GM23338 (cell line): ENCODE results near the gene JOSD2. TPM values are rescaled to one million over a fixed set of nuclear protein-coding genes. Genes with fewer than 3 reads are reported as not detected.
A peak's percentile ranks its signal among the peaks of the same experiment; 100 is the strongest.

ENCODE experiments used
- ATAC-seq: fragments of 200-7000 bp; cut with Tn5 transposase; 3 replicates; pipeline ENCODE4 v1.9.1; 2020
- DNase-seq: peaks from one replicate; pipeline ENCODE4 v3.0.0-alpha.2; 2015; ENCODE audit warnings: low spot score
- H2AFZ ChIP-seq: fragments of 200-600 bp; sonication (generic); 2 replicates; pipeline ENCODE4 v1.8.0; 2016; ENCODE audit warnings: antibody characterized with exemption, mild to moderate bottlenecking, moderate library complexity
- H3F3A ChIP-seq: fragments of 200-600 bp; sonication (generic); replicated peaks from 2 replicates; pipeline ENCODE4 v1.8.0; 2017; ENCODE audit warnings: antibody characterized with exemption, mixed run types, low read depth
- H3K27ac ChIP-seq: fragments of 200-600 bp; sonication (generic); 2 replicates; pipeline ENCODE4 v1.6.1; 2016; ENCODE audit warnings: low read depth
- H3K27me3 ChIP-seq: fragments of 200-600 bp; sonication (generic); 2 replicates; pipeline ENCODE4 v1.8.0; 2016; ENCODE audit warnings: mild to moderate bottlenecking, mixed run types, moderate library complexity; ENCODE audit not compliant: insufficient read depth
- H3K36me3 ChIP-seq: fragments of 200-600 bp; sonication (generic); 2 replicates; pipeline ENCODE4 v1.8.0; 2016; ENCODE audit warnings: mild to moderate bottlenecking; ENCODE audit not compliant: insufficient read depth
- H3K4me1 ChIP-seq: fragments of 200-600 bp; sonication (generic); 2 replicates; pipeline ENCODE4 v1.8.0; 2016; ENCODE audit warnings: mild to moderate bottlenecking, moderate library complexity; ENCODE audit not compliant: insufficient read depth
- H3K4me2 ChIP-seq: fragments of 200-600 bp; sonication (generic); 2 replicates; pipeline ENCODE4 v1.7.1; 2017; ENCODE audit warnings: mixed run types
- H3K4me3 ChIP-seq: fragments of 200-600 bp; sonication (generic); 2 replicates; pipeline ENCODE4 v1.6.1; 2016; ENCODE audit warnings: mixed run types
- H3K79me2 ChIP-seq: fragments of 200-600 bp; sonication (generic); replicated peaks from 2 replicates; pipeline ENCODE4 v1.8.0; 2017; ENCODE audit warnings: mild to moderate bottlenecking; ENCODE audit not compliant: insufficient read depth
- H3K9me2 ChIP-seq: fragments of 200-600 bp; sonication (generic); 2 replicates; pipeline ENCODE4 v1.8.0; 2017; ENCODE audit not compliant: insufficient read depth
- H4K20me1 ChIP-seq: fragments of 200-600 bp; sonication (generic); replicated peaks from 2 replicates; pipeline ENCODE4 v1.8.0; 2017; ENCODE audit warnings: mild to moderate bottlenecking; ENCODE audit not compliant: insufficient read depth
- H3K27ac Mint-ChIP-seq: 2 replicates; pipeline ENCODE4 v1.8.0; 2020; ENCODE audit warnings: inconsistent platforms, mild to moderate bottlenecking, moderate library complexity, mixed read lengths
- H3K27me3 Mint-ChIP-seq: 3 replicates; pipeline ENCODE4 v1.8.0; 2022; ENCODE audit warnings: low read depth, mild to moderate bottlenecking, moderate library complexity, mixed read lengths, inconsistent platforms; ENCODE audit not compliant: insufficient read depth, poor library complexity
- H3K36me3 Mint-ChIP-seq: 3 replicates; pipeline ENCODE4 v1.8.0; 2021; ENCODE audit warnings: low read depth, mild to moderate bottlenecking, inconsistent platforms, moderate library complexity, mixed read lengths
- H3K4me1 Mint-ChIP-seq: 3 replicates; pipeline ENCODE4 v1.8.0; 2020; ENCODE audit warnings: mild to moderate bottlenecking, inconsistent platforms, mixed read lengths
- H3K4me3 Mint-ChIP-seq: 3 replicates; pipeline ENCODE4 v1.8.0; 2021; ENCODE audit warnings: moderate library complexity, mild to moderate bottlenecking, inconsistent platforms, mixed read lengths
- H3K9me3 Mint-ChIP-seq: 3 replicates; pipeline ENCODE4 v1.8.0; 2020; ENCODE audit warnings: moderate library complexity, mild to moderate bottlenecking, inconsistent platforms, mixed read lengths
- CREB1 ChIP-seq: fragments of 250-450 bp; sonication (Bioruptor Pico); IDR thresholded peaks from 2 replicates; pipeline ENCODE4 v1.5.0; 2020; ENCODE audit warnings: low read depth, mild to moderate bottlenecking, moderate library complexity
- CTCF ChIP-seq, 2 experiments: fragments of 200-600 bp in 1 of 2; sonication (generic) in 1 of 2; conservative IDR thresholded peaks; 2 replicates each; pipeline versions ENCODE4 v1.5.1 to v1.6.1; 2016 to 2017; ENCODE audit warnings: antibody characterized with exemption in 2 of 2, low read depth in 2 of 2, mild to moderate bottlenecking in 2 of 2, moderate library complexity in 1 of 2
- ETS1 ChIP-seq: IDR thresholded peaks from 2 replicates; pipeline ENCODE4 v1.6.1; 2016; ENCODE audit warnings: antibody characterized with exemption
- EZH2 ChIP-seq: fragments of 200-600 bp; sonication (generic); IDR thresholded peaks from one replicate; pipeline ENCODE4 v1.8.0; 2017; ENCODE audit warnings: antibody characterized with exemption, mild to moderate bottlenecking, low read depth; ENCODE audit not compliant: unreplicated experiment
- EZH2phosphoT487 ChIP-seq: fragments of 200-600 bp; sonication (generic); IDR thresholded peaks from one replicate; pipeline ENCODE4 v1.8.1; 2018; ENCODE audit warnings: antibody characterized with exemption; ENCODE audit not compliant: unreplicated experiment
- JUNB ChIP-seq: IDR thresholded peaks from one replicate; pipeline ENCODE4 v1.6.1; 2016; ENCODE audit warnings: antibody characterized with exemption; ENCODE audit not compliant: unreplicated experiment
- NANOG ChIP-seq: IDR thresholded peaks from 2 replicates; pipeline ENCODE4 v1.6.1; 2016; ENCODE audit warnings: antibody characterized with exemption, borderline replicate concordance
- POLR2AphosphoS5 ChIP-seq: IDR thresholded peaks from 2 replicates; pipeline ENCODE4 v1.6.1; 2016; ENCODE audit warnings: antibody characterized with exemption, low read depth
- REST ChIP-seq: IDR thresholded peaks from one replicate; pipeline ENCODE4 v1.6.1; 2018; ENCODE audit warnings: antibody characterized with exemption; ENCODE audit not compliant: unreplicated experiment
- STAT1 ChIP-seq: IDR thresholded peaks from one replicate; pipeline ENCODE4 v1.6.1; 2016; ENCODE audit warnings: antibody characterized with exemption; ENCODE audit not compliant: unreplicated experiment
- ZNF114 ChIP-seq: fragments of 250-450 bp; sonication (Bioruptor Pico); IDR thresholded peaks from 2 replicates; pipeline ENCODE4 v1.5.0; 2020; ENCODE audit warnings: mild to moderate bottlenecking, moderate library complexity
- ZNF331 ChIP-seq: fragments of 250-450 bp; sonication (Bioruptor Pico); IDR thresholded peaks from 2 replicates; pipeline ENCODE4 v1.5.0; 2020; ENCODE audit warnings: low read depth, mild to moderate bottlenecking, moderate library complexity
- ZNF462 ChIP-seq: fragments of 250-450 bp; sonication (Bioruptor Pico); IDR thresholded peaks from 2 replicates; pipeline ENCODE4 v1.5.0; 2020; ENCODE audit warnings: mild to moderate bottlenecking, moderate library complexity
- polyA plus RNA-seq: library from polyadenylated mRNA; unstranded; fragments of >200 nt; fragmentation: Nextera tagmentation; extraction: Ambion mirVana; gene quantifications from 2 replicates; pipeline ENCODE4 v1.2.1, GENCODE V29; 2016
- total RNA-seq: library from RNA; depleted of rRNA; stranded (reverse); fragments of >200 nt; shearing (Covaris generic); gene quantifications from 2 replicates; pipeline ENCODE4 v1.2.3, GENCODE V29; 2014

The JOSD2 gene
- total and polyA plus RNA-seq, 2 experiments from 2014 or later = 3.3 to 5.8 TPM

GRCh38 chr19:50510121-50510670 is 795 bp downstream of the JOSD2 start:
- H2AFZ ChIP-seq = no peak overlapping the region
- H3K4me3 Mint-ChIP-seq = no peak overlapping the region

More at GRCh38 chr19:50510121-50510670, 795 bp downstream of the JOSD2 start:
- Mint-ChIP-seq H3K36me3 (peaks cover 37% of the 10 kb centered on the region), H3K9me3 (peaks cover 94% of the 10 kb centered on the region), H3K27me3 (peaks cover 10% of the 10 kb centered on the region), H3K27ac (no peak overlapping the region), H3K4me1 (no peaks in the 10 kb centered on the region)
- DNase-seq (no peak), ATAC-seq (no peak)
- Histone ChIP-seq H3K4me1 (peaks cover 4% of the 10 kb centered on the region; the same call in 1 of the 2 replicates), H3F3A (no peaks in the 10 kb centered on the region), H3K27ac (no peak overlapping the region), H3K9me2 (no peaks in the 10 kb centered on the region), H3K27me3 (peaks cover 19% of the 10 kb centered on the region), H3K4me2 (peak overlapping the region; percentile 78), H4K20me1 (no peaks in the 10 kb centered on the region; the same call in 1 of the 2 replicates), H3K36me3 (no peaks in the 10 kb centered on the region), H3K4me3 (peak overlapping the region; percentile 61), H3K79me2 (no peaks in the 10 kb centered on the region)
- TF ChIP-seq POLR2AphosphoS5 (no peak), STAT1 (no peak), CTCF (conservative IDR thresholded peaks at IDR 0.05; ENCODE audit: low read depth in 2 of 2) (no peak), ZNF331 (no peak), EZH2phosphoT487 (no peak), EZH2 (no peak), JUNB (no peak), NANOG (no peak), ZNF114 (no peak), CREB1 (no peak), ETS1 (no peak), ZNF462 (CRISPR knock-in tag) (no peak), REST (no peak)
